Peyer's patch (tissue), 4 donors: ENCODE data around the gene PRLHR.

ENCODE experiments used
- CTCF ChIP-seq, 6 experiments: fragments of 450-650 bp in 4 of 6; fragments of 200-600 bp in 2 of 6; sonication (generic) in 1 of 6; IDR thresholded peaks; one replicate each; pipeline ENCODE4 v1.5.1; 2017 to 2019; ENCODE audit warnings: antibody characterized with exemption in 6 of 6, mild to moderate bottlenecking in 3 of 6, moderate library complexity in 1 of 6
- POLR2A ChIP-seq, 2 donors: fragments of 450-650 bp; IDR thresholded peaks; one replicate each; pipeline ENCODE4 v1.5.1; 2017; ENCODE audit warnings: antibody characterized with exemption in 2 of 2, mild to moderate bottlenecking in 2 of 2, moderate library complexity in 2 of 2

- no peak for TF ChIP-seq POLR2A (IDR thresholded peaks at IDR 0.05)
- no peak for TF ChIP-seq CTCF (IDR thresholded peaks at IDR 0.05)
Measured at GRCh38 chr10:118621304-118621942, 26.0 kb upstream of the PRLHR start.
